Left colon (tissue), 2 donors: ENCODE results near the gene KBTBD4. TPM values are rescaled to one million over a fixed set of nuclear protein-coding genes. Genes with fewer than 3 reads are reported as not detected.

ENCODE experiments used
- ATAC-seq: fragments of 200-7000 bp; cut with Tn5 transposase; one replicate; pipeline ENCODE4 v1.9.1; 2020; ENCODE audit warnings: mild to moderate bottlenecking, moderate library complexity
- DNase-seq, 2 donors: peaks; one replicate each; pipeline ENCODE4 v3.0.0-alpha.2; 2020
- intact Hi-C, 2 donors: fragments of 100-400 bp; cut with DNase I in 1 of 2; cut with micrococcal nuclease in 1 of 2; formaldehyde crosslinking; loops; one replicate each; pipeline versions ENCODE4 v1.11.2 to v1.14.0; 2022; cut with DNase I, micrococcal nuclease
- total RNA-seq, 2 donors: library from RNA; stranded (reverse); fragmentation: NEBNext Ultra II Directional; extraction: Animal tissue kit (Norgen Biotek cat#: 25700); gene quantifications; one replicate each; pipeline ENCODE4 v1.2.1, GENCODE V29; 2021
- donor health status: DM: no; HTN: no; CAD: no.
- donor health status: DM: yes; HTN: yes; CAD: no.

The KBTBD4 gene
- total RNA-seq, 2 donors from 2014 or later: 11.7 to 14.9 TPM

- ATAC-seq (no peak), DNase-seq (no peak)
- intact Hi-C loops: no loop called here
Observed at GRCh38 chr11:47592970-47593369, 14.2 kb upstream of the KBTBD4 start.

DNA sequence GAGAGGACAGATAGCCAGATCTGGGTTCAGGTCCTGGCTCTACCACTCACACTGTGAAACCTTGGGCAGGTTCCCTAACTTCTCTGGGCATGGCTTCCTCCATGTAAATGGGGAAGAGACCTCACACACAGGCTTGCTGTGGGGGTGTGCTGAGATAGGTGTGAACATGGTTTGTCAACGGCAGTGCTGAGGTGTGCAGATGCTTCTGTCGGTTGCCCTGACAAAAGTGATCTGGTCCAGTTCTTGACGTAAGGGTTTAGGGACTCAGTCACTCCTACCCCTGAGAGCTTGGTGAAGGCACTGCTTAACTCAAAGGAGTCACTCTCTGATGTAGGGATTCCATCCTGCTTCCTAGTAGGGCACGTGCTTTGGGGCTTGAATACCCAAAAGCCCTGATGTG is 13.5 kb upstream of the KBTBD4 start:
- ATAC-seq: no peak
- intact Hi-C loops: no loop called here

DNA sequence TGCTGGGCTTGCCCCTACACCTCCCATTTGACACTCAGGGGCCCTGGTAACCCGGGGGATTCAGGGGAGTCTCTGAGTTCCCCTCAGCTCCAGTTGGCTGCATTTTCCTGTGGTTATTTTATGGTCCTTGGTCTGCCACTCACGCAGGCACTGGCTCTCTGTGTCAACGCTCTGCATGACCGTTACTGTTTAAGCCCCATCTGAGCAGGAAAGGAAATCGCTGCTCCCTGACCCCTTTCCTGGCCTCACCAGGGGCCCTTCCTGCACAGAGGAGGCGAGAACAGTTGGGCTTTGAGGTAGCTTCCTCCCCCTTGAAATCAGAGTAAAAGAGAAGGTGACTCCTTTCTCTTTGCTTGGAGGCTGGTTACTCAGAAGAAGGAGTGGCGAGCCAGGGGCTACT is 13.0 kb upstream of the KBTBD4 start:
- DNase-seq (no peak), ATAC-seq (no peak)
- intact Hi-C loops: no loop called here

More for the DNA sequence above, 13.5 kb upstream of the KBTBD4 start:
- DNase-seq: no peak

DNA sequence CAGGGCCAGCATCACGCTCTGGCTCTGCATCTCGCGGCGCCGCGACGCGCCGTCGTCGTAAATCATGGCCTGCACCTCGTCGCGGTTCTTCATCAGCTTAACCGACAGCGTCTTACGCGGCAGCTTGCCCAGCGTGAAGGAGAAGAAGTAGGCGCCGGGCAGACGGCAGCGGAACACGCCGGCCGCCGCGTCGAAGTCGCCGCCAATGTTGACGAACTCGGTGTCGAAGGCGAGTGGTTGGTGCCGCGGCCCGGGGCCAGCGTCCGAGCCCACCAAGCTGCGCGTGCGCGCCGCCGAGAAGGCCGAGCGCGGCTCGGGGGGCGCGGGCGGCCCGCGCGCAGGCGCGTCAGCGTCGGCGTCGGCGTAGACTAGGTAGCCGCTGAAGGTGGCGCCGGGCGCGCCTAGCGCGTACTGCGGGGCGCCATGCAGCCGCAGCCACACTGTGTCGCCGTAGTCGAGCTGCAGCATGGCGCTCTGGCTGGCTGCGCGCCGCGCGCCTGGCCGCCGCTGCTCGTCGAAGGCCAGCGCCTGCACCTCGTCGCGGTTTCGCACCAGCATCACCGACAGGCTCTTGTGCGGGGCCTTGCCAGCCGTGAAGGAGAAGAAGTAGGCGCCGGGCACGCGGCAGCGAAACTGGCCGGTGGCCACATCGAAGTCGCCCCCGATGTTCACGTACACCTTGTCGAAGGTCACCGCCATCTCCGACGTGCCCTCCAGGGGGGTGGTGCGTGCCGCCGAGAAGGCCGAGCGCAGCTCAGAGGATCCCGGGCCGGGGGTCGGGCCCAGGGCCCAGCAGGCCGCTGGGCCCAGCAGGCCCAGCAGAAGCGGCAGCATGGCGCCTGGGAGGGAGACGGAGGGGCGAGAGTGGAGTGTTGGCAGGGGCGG is 11.4 kb upstream of the KBTBD4 start:
- DNase-seq (no peak), ATAC-seq (no peak)
- intact Hi-C loops: no loop called here

GRCh38 chr11:47589584-47589976 is 10.8 kb upstream of the KBTBD4 start:
- DNase-seq (peak in 1 of 2 donors; percentile 25), ATAC-seq (peak; percentile 53)
- intact Hi-C loops: no loop called here

DNA sequence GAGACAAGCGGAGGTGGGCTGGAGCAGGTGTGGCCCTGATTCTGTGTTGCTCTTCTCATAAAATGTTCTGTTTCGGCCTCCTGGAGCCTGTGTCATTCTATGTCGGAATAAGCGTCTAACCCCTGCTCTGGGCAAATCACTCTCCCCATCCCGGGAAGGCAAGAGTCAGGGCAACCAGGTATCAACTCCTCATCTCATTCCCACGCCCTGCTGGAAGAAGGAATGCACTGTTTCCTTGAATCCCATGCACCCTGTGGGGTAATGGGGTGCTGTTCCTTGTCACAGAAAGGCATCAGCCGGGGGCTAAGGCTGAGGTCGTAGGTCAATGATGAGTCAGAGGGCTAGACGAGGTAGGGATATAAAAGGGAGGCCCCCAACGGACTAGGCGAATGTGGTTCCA is 10.3 kb upstream of the KBTBD4 start:
- DNase-seq (no peak), ATAC-seq (no peak)
- intact Hi-C loops: no loop called here

- ATAC-seq: peak; percentile 7
- DNase-seq: peak; percentile 36 to 47
- intact Hi-C loops: no loop called here
Observed at GRCh38 chr11:47587723-47588326, 9.1 kb upstream of the KBTBD4 start.

- ATAC-seq: no peak
- intact Hi-C loops: no loop called here
Observed at GRCh38 chr11:47587039-47587716, 8.4 kb upstream of the KBTBD4 start.

GRCh38 chr11:47586098-47586855 is 7.5 kb upstream of the KBTBD4 start, which contains the start of gene FAM180B:
Gene FAM180B, plus strand, starts transcription at chr11:47586678. Its CDS starts 91 bp downstream, at chr11:47586769.
- no peak for DNase-seq
- intact Hi-C loops: no loop called here
- ATAC-seq: peak; percentile 5

More at GRCh38 chr11:47587039-47587716, 8.4 kb upstream of the KBTBD4 start:
- no peak for DNase-seq

GRCh38 chr11:47583844-47584243 is 5.1 kb upstream of the KBTBD4 start:
- ATAC-seq (no peak), DNase-seq (no peak)
- intact Hi-C loops: no loop called here

GRCh38 chr11:47577460-47578041 is 1.2 kb downstream of the KBTBD4 start:
- DNase-seq (no peak), ATAC-seq (no peak)
- intact Hi-C loops: no loop called here

- intact Hi-C loops: no loop called here
- no peak for ATAC-seq
- no peak for DNase-seq
Observed at GRCh38 chr11:47573321-47573720, 5.4 kb downstream of the KBTBD4 start.

DNA sequence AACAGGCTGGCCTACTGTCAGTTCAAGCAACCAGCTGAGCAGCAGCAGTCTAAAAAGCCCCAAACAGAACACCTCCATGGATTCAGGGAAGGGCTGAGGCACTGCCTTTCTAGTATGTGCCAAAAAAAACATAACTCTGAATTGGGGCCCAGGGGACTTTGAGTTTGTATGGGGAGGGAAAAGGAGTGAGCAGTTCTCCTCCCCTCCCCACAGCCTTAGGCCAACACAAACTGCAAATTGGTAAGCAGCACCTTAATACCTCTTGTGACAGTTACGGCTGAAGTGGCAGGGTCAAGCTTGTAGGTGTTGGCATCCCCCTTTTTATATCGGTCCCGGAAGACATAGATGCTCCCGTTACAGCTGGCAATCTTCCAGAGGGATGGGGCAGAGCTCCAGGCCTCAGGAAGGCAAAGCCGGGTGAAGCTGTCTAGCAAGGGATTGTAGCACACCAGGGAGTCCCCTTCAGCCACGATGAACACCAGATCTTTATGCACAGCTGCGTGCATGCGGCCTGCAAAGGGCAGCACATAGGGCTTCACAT is 6.0 kb downstream of the KBTBD4 start:
- DNase-seq (no peak), ATAC-seq (no peak)
- intact Hi-C loops: no loop called here

- DNase-seq (no peak), ATAC-seq (no peak)
- intact Hi-C loops: no loop called here
Observed at GRCh38 chr11:47571895-47572294, 6.9 kb downstream of the KBTBD4 start.

GRCh38 chr11:47571357-47571729 is 7.4 kb downstream of the KBTBD4 start:
- intact Hi-C loops: no loop called here
- DNase-seq (no peak), ATAC-seq (no peak)

GRCh38 chr11:47570651-47571356 is 8.0 kb downstream of the KBTBD4 start:
- intact Hi-C loops: no loop called here
- DNase-seq: no peak
- ATAC-seq: no peak

- DNase-seq (no peak), ATAC-seq (no peak)
- intact Hi-C loops: no loop called here
Observed at GRCh38 chr11:47569646-47570045, 9.1 kb downstream of the KBTBD4 start.

DNA sequence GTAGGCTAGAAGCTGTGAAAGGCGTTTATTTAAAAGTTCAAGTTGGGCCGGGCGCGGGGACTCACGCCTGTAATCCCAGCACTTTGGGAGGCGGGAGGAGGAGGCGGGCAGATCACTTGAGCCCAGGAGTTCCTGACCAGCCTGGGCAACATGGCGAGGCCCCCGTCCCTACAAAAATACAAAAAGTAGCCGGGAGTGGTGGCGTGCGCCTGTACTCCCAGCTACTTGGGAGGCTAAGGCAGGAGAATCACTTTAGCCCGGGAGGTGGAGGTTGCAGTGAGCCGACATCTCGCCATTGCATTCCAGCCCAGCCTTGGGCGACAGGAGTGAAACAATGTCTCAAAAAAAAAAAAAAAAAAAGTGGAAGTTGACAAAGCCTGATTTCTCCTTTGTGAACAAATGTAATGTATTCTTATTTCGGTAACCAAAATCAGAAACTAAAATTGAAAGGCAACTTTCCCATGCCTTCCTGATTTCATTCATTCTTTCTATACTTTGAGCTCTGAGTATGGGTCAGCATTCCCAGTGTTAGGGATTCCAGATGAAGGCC is 12.5 kb downstream of the KBTBD4 start:
- ATAC-seq (peak; percentile 50), DNase-seq (peak in 1 of 2 donors; percentile 40)

More for the DNA sequence above, 12.5 kb downstream of the KBTBD4 start:
- intact Hi-C loops: no loop called here
